H1 (cell line): ENCODE data around the gene SLC25A47. TPM values are rescaled to one million over a fixed set of nuclear protein-coding genes. Genes with fewer than 3 reads are reported as not detected.

Experiments
- CTCF ChIA-PET: fragments of 300-600 bp; sonication (Branson Sonifier 250); formaldehyde crosslinking; loops from one replicate; lab custom pipeline; 2021; ENCODE audit not compliant: partially characterized antibody; lab: Charles Lee
- POLR2A ChIA-PET: fragments of 300-600 bp; sonication (Branson Sonifier 250); formaldehyde crosslinking; loops from one replicate; lab custom pipeline; 2021; ENCODE audit warnings: inconsistent platforms; ENCODE audit not compliant: partially characterized antibody; lab: Charles Lee
- DNase-seq, 2 experiments: peaks; one replicate each; pipeline versions ENCODE4 v3.0.0 to v3.0.0-alpha.2; 2010 to 2022; ENCODE audit warnings: low spot score in 2 of 2, low read depth in 1 of 2, mixed read lengths in 1 of 2
- FAIRE-seq: peaks from 2 replicates; lab custom pipeline; 2011; peaks lifted over from hg19 to GRCh38; lab: Jason Lieb, UNC
- H2AFZ ChIP-seq: 2 replicates; pipeline ENCODE4 v1.8.1; 2012; ENCODE audit warnings: low read length, inconsistent platforms
- H2AK5ac ChIP-seq: 2 replicates; pipeline ENCODE4 v1.6.1; 2013; ENCODE audit warnings: low read depth, low read length
- H2BK120ac ChIP-seq: replicated peaks from 2 replicates; pipeline ENCODE3; 2013; ENCODE audit warnings: low read depth, low read length, inconsistent platforms
- H2BK12ac ChIP-seq: 2 replicates; pipeline ENCODE4 v1.6.1; 2013; ENCODE audit warnings: low read depth, low read length
- H2BK15ac ChIP-seq: 2 replicates; pipeline ENCODE4 v1.6.1; 2013; ENCODE audit warnings: low read length
- H2BK20ac ChIP-seq: 2 replicates; pipeline ENCODE4 v1.6.1; 2013; ENCODE audit warnings: low read length
- H2BK5ac ChIP-seq: 2 replicates; pipeline ENCODE4 v1.6.1; 2013; ENCODE audit warnings: low read depth, low read length
- H3K14ac ChIP-seq: 2 replicates; pipeline ENCODE4 v1.6.1; 2013; ENCODE audit warnings: inconsistent platforms; ENCODE audit not compliant: insufficient read length
- H3K18ac ChIP-seq: 2 replicates; pipeline ENCODE4 v1.6.1; 2013; ENCODE audit warnings: low read length; ENCODE audit errors: extremely low read depth
- H3K23ac ChIP-seq: 2 replicates; pipeline ENCODE4 v1.6.1; 2013; ENCODE audit warnings: inconsistent platforms; ENCODE audit not compliant: insufficient read length
- H3K23me2 ChIP-seq: 2 replicates; pipeline ENCODE4 v1.6.1; 2013; ENCODE audit warnings: low read depth, low read length
- H3K27ac ChIP-seq: 2 replicates; pipeline ENCODE4 v1.6.1; 2011; ENCODE audit warnings: low read depth, low read length, inconsistent platforms
- H3K27me3 ChIP-seq, 4 experiments: replicated peaks in 1 of 4; 1 replicate in 1 of 4; 2 replicates in 3 of 4; pipeline versions ENCODE4 v1.6.1 to v1.8.1; 2011 to 2013; ENCODE audit warnings: low read length in 3 of 4, mild to moderate bottlenecking in 3 of 4, inconsistent platforms in 2 of 4, mixed read lengths in 2 of 4, moderate library complexity in 1 of 4; ENCODE audit not compliant: control insufficient read depth in 3 of 4, insufficient read depth in 3 of 4; ENCODE audit errors: extremely low read depth in 1 of 4
- H3K36me3 ChIP-seq, 4 experiments: 2 replicates each; pipeline versions ENCODE4 v1.6.1 to v1.8.1; 2011 to 2013; ENCODE audit warnings: mild to moderate bottlenecking in 4 of 4, low read length in 3 of 4, moderate library complexity in 2 of 4, control low read depth in 1 of 4, inconsistent platforms in 1 of 4; ENCODE audit not compliant: insufficient read depth in 4 of 4, control insufficient read depth in 2 of 4
- H3K4ac ChIP-seq: replicated peaks from 2 replicates; pipeline ENCODE3; 2013; ENCODE audit warnings: low read length, low read depth, mixed read lengths, inconsistent platforms; ENCODE audit not compliant: insufficient read length
- H3K4me1 ChIP-seq, 4 experiments: replicated peaks in 1 of 4; 1 replicate in 1 of 4; 2 replicates in 3 of 4; pipeline versions ENCODE4 v1.6.1 to v1.8.1; 2011 to 2013; ENCODE audit warnings: low read length in 3 of 4, inconsistent platforms in 2 of 4, mixed read lengths in 1 of 4; ENCODE audit not compliant: insufficient read depth in 4 of 4, control insufficient read depth in 3 of 4
- H3K4me2 ChIP-seq, 2 experiments: 2 replicates each; pipeline versions ENCODE4 v1.6.1 to v1.8.1; 2011 to 2013; ENCODE audit warnings: low read depth in 2 of 2, low read length in 2 of 2, control low read depth in 1 of 2, inconsistent platforms in 1 of 2, mild to moderate bottlenecking in 1 of 2; ENCODE audit not compliant: insufficient read depth in 1 of 2
- H3K4me3 ChIP-seq, 4 experiments: fragments of 200-600, 300-600 bp in 1 of 4; sonication (generic), shearing (Covaris generic), sonication (Bioruptor Twin) in 1 of 4; 2 replicates each; pipeline versions ENCODE4 v1.5.1 to v1.8.1; 2011 to 2016; ENCODE audit warnings: low read length in 4 of 4, low read depth in 3 of 4, control low read depth in 2 of 4, inconsistent platforms in 2 of 4, mild to moderate bottlenecking in 2 of 4, mixed read lengths in 1 of 4, moderate library complexity in 1 of 4; ENCODE audit not compliant: insufficient read depth in 2 of 4; ENCODE audit errors: extremely low read depth in 1 of 4
- H3K56ac ChIP-seq: replicated peaks from 2 replicates; pipeline ENCODE3; 2013; ENCODE audit warnings: low read depth, mild to moderate bottlenecking, mixed read lengths, low read length, inconsistent platforms; ENCODE audit not compliant: insufficient read length
- H3K79me1 ChIP-seq: 2 replicates; pipeline ENCODE4 v1.6.1; 2013; ENCODE audit warnings: low read depth, low read length, control low read depth
- H3K79me2 ChIP-seq, 2 experiments: 2 replicates each; pipeline versions ENCODE4 v1.6.1 to v1.8.1; 2012 to 2013; ENCODE audit warnings: low read length in 2 of 2, mild to moderate bottlenecking in 2 of 2, inconsistent platforms in 1 of 2; ENCODE audit not compliant: insufficient read depth in 2 of 2, control insufficient read depth in 1 of 2
- H3K9ac ChIP-seq, 4 experiments: replicated peaks in 1 of 4; 1 replicate in 1 of 4; 2 replicates in 3 of 4; pipeline versions ENCODE4 v1.6.1 to v1.8.1; 2011 to 2013; ENCODE audit warnings: low read depth in 3 of 4, low read length in 3 of 4, control low read depth in 2 of 4, mild to moderate bottlenecking in 2 of 4, moderate library complexity in 2 of 4, inconsistent platforms in 1 of 4; ENCODE audit errors: extremely low read depth in 1 of 4
- H3K9me3 ChIP-seq, 2 experiments: 2 replicates each; pipeline versions ENCODE4 v1.6.1 to v1.8.1; 2012 to 2013; ENCODE audit warnings: mild to moderate bottlenecking in 2 of 2, moderate library complexity in 2 of 2, control low read depth in 1 of 2, inconsistent platforms in 1 of 2, low read depth in 1 of 2, low read length in 1 of 2, mixed read lengths in 1 of 2; ENCODE audit not compliant: insufficient read depth in 2 of 2
- H4K20me1 ChIP-seq, 2 experiments: replicated peaks in 1 of 2; 2 replicates each; pipeline versions ENCODE3 to v1.8.1; 2011 to 2013; ENCODE audit warnings: inconsistent platforms in 2 of 2, low read length in 2 of 2, mild to moderate bottlenecking in 1 of 2; ENCODE audit not compliant: insufficient read depth in 2 of 2, control insufficient read depth in 1 of 2
- H4K5ac ChIP-seq: 2 replicates; pipeline ENCODE4 v1.6.1; 2013; ENCODE audit warnings: low read length, low read depth, mixed read lengths, inconsistent platforms; ENCODE audit not compliant: insufficient read length
- H4K8ac ChIP-seq: 2 replicates; pipeline ENCODE4 v1.8.0; 2013; ENCODE audit warnings: mild to moderate bottlenecking, moderate library complexity, low read length, inconsistent platforms; ENCODE audit not compliant: insufficient read depth; ENCODE audit errors: extremely low read depth
- H4K91ac ChIP-seq: replicated peaks from 2 replicates; pipeline ENCODE3; 2013; ENCODE audit warnings: low read length, mixed read lengths, inconsistent platforms; ENCODE audit not compliant: insufficient read length
- EGR1 ChIP-seq: IDR thresholded peaks from 2 replicates; pipeline ENCODE4 v1.6.1; 2011; ENCODE audit warnings: low read depth, low read length, borderline replicate concordance
- WGBS, 2 experiments: shearing (Covaris generic) in 1 of 2; methylation state at CpG; one replicate each; pipeline versions ENCODE4 v1.1.6 to v1.1.7; 2013 to 2015; ENCODE audit warnings: low lambda C conversion rate in 2 of 2, mixed read lengths in 2 of 2, inconsistent platforms in 1 of 2, low coverage in 1 of 2, missing lambda C conversion rate in 1 of 2; ENCODE audit not compliant: insufficient replicate concordance in 2 of 2, insufficient coverage in 1 of 2, insufficient read length in 1 of 2; ENCODE audit errors: extremely low coverage in 1 of 2, missing lambda C conversion rate in 1 of 2; 5-methylcytosine and 5-hydroxymethylcytosine counted together
- polyA plus RNA-seq, 7 experiments: library from polyadenylated mRNA; depleted of rRNA in 3 of 7; stranded (reverse) in 5 of 7; unstranded in 2 of 7; fragments of >200 nt in 5 of 7; fragments of 200-250 nt in 2 of 7; gene quantifications; 1 replicate in 5 of 7; 2 replicates in 1 of 7; 4 replicates in 1 of 7; pipeline versions ENCODE4 v1.2.1 to v1.2.3, GENCODE V29; 2011 to 2013; ENCODE audit warnings: missing spikeins in 2 of 7, mixed read lengths in 2 of 7
- total RNA-seq: library from RNA; stranded (reverse); fragmentation: NEBNext Ultra II Directional; extraction: Animal tissue kit (Norgen Biotek cat#: 25700); gene quantifications from 2 replicates; pipeline ENCODE4 v1.2.1, GENCODE V29; 2021

The SLC25A47 gene
- total and polyA plus RNA-seq, 2 of the 8 experiments (the other 6 are each of a cell fraction or from before 2014, with no cell fraction given), result not detected

DNA sequence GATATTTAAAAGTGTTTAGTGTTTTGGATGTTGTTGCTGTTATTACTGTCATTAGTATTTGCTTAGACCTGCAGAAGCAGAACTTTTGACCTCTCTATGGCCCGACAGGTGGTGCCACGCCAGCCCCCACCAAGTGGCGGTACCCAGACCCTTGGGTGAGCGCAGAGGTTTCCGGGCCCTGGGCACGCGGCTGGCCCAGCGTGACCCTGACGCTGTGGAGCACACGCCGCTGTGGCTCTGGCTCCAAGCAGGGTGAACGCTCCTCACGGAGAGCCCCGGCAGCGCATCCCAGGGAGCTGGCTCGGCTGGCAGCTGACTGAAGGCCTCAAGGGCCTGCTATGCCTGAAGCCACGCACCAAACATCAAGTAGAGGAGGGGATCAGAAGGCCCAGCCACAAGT, 22.6 kb downstream of the SLC25A47 start:
- TF ChIP-seq EGR1, result no peak
- H3K36me3 ChIP-seq, result peaks cover 15 to 61% (median 44%) of the 10 kb centered on the region in 4 experiments; a peak in 6 of 8 replicates

More for the DNA sequence above, 22.6 kb downstream of the SLC25A47 start:
- Histone ChIP-seq H3K4ac (no peak overlapping the region), H2BK5ac (no peak overlapping the region), H3K27ac (no peak overlapping the region), H2BK12ac (no peak overlapping the region), H4K91ac (no peak overlapping the region), H3K9me3 (no peaks in the 10 kb centered on the region; a peak in 1 of 4 replicates), H2AFZ (no peak overlapping the region), H3K23me2 (no peaks in the 10 kb centered on the region), H3K27me3 (no peaks in the 10 kb centered on the region), H3K79me2 (no peaks in the 10 kb centered on the region), H3K9ac (no peak overlapping the region), H3K4me3 (no peak overlapping the region), H2BK15ac (no peak overlapping the region), H4K20me1 (no peaks in the 10 kb centered on the region), H2BK20ac (no peak overlapping the region), H4K8ac (no peak overlapping the region), H2BK120ac (no peak overlapping the region), H3K56ac (no peak overlapping the region), H3K23ac (no peak overlapping the region), H3K79me1 (no peaks in the 10 kb centered on the region), H3K14ac (no peak overlapping the region), H4K5ac (no peak overlapping the region), H3K4me1 (no peaks in the 10 kb centered on the region), H2AK5ac (no peak overlapping the region), H3K4me2 (no peak overlapping the region), H3K18ac (no peak overlapping the region)
- ChIA-PET POLR2A (interaction anchor here (1.3 to 6.1 kb wide), 3 partner anchors 13 to 27 kb away, joined by 5 to 78 read pairs (median 8); no protein-coding TSS in a partner anchor), CTCF (interaction anchor here (0.6 to 1.3 kb wide), 2 partner anchors 16 to 56 kb away, joined by 3 to 5 read pairs; no protein-coding TSS in a partner anchor)
- no peak for FAIRE-seq
- WGBS, 2 experiments, result 99% methylated on average over 17 of the region's 17 CpGs; no CpG with 5 or more reads in 1 of the 2 experiments
- DNase-seq, result no peak
